Stomach smooth muscle (tissue), 2 donors: ENCODE data around the gene CAVIN3.
"Not testable (repeated sequence)": the region's sequence is repeated elsewhere in the genome, so short reads cannot be mapped to it uniquely, and the experiment has no call there.

ENCODE experiments used
- H3K27ac ChIP-seq: one replicate; pipeline ENCODE4 v1.7.0; 2013; ENCODE audit warnings: mild to moderate bottlenecking, low read length, inconsistent platforms
- H3K27me3 ChIP-seq, 2 donors: one replicate each; pipeline ENCODE4 v1.7.0; 2013; ENCODE audit warnings: low read length in 2 of 2; ENCODE audit not compliant: insufficient read depth in 2 of 2, control insufficient read depth in 1 of 2
- H3K36me3 ChIP-seq, 2 donors: one replicate each; pipeline ENCODE4 v1.7.0; 2013; ENCODE audit warnings: low read length in 2 of 2; ENCODE audit not compliant: control insufficient read depth in 2 of 2, insufficient read depth in 2 of 2
- H3K4me1 ChIP-seq: one replicate; pipeline ENCODE4 v1.7.0; 2013; ENCODE audit warnings: low read length; ENCODE audit not compliant: control insufficient read depth, insufficient read depth
- H3K4me3 ChIP-seq, 2 donors: one replicate each; pipeline ENCODE4 v1.7.0; 2013; ENCODE audit warnings: low read length in 2 of 2
- H3K9ac ChIP-seq, 2 donors: one replicate each; pipeline ENCODE4 v1.7.0; 2013; ENCODE audit warnings: low read length in 2 of 2, mild to moderate bottlenecking in 1 of 2
- H3K9me3 ChIP-seq, 2 donors: one replicate each; pipeline ENCODE4 v1.7.0; 2013; ENCODE audit warnings: low read length in 2 of 2; ENCODE audit not compliant: control insufficient read depth in 2 of 2
- donor health status: healthy.
- donor health status: Pancreatic carcinoma.

Gene CAVIN3

GRCh38 chr11:6305297-6305696 lies 15.0 kb downstream of the CAVIN3 start:
- H3K9ac ChIP-seq = no peak overlapping the region
- no peak overlapping the region for H3K27ac ChIP-seq
- no peak overlapping the region for H3K4me3 ChIP-seq
- no peaks in the 10 kb centered on the region for H3K9me3 ChIP-seq
- H3K36me3 ChIP-seq = no peaks in the 10 kb centered on the region
- no peaks in the 10 kb centered on the region for H3K4me1 ChIP-seq
- no peaks in the 10 kb centered on the region for H3K27me3 ChIP-seq

- no peak overlapping the region for H3K4me3 ChIP-seq
- no peaks in the 10 kb centered on the region for H3K4me1 ChIP-seq
- no peaks in the 10 kb centered on the region for H3K9me3 ChIP-seq
- H3K9ac ChIP-seq = no peak overlapping the region
- no peak overlapping the region for H3K27ac ChIP-seq
- no peaks in the 10 kb centered on the region for H3K36me3 ChIP-seq
- no peaks in the 10 kb centered on the region for H3K27me3 ChIP-seq
Measured at GRCh38 chr11:6303661-6304060, 16.6 kb downstream of the CAVIN3 start.

- no peaks in the 10 kb centered on the region for H3K36me3 ChIP-seq
- H3K4me1 ChIP-seq = no peaks in the 10 kb centered on the region
- H3K4me3 ChIP-seq = no peak overlapping the region
- H3K9ac ChIP-seq = no peak overlapping the region
- H3K27ac ChIP-seq = no peak overlapping the region
- no peaks in the 10 kb centered on the region for H3K27me3 ChIP-seq
- H3K9me3 ChIP-seq = no peaks in the 10 kb centered on the region
Measured at GRCh38 chr11:6301096-6301495, 19.2 kb downstream of the CAVIN3 start.

- Histone ChIP-seq H3K36me3 (no peaks in the 10 kb centered on the region), H3K9ac (no peak overlapping the region)
Measured at GRCh38 chr11:6300325-6300724, 20.0 kb downstream of the CAVIN3 start.

GRCh38 chr11:6298605-6299004 lies 21.7 kb downstream of the CAVIN3 start:
- no peaks in the 10 kb centered on the region for H3K36me3 ChIP-seq
- H3K9me3 ChIP-seq = no peaks in the 10 kb centered on the region
- H3K4me1 ChIP-seq = no peaks in the 10 kb centered on the region
- no peak overlapping the region for H3K4me3 ChIP-seq
- no peak overlapping the region for H3K27ac ChIP-seq
- H3K9ac ChIP-seq = no peak overlapping the region
- H3K27me3 ChIP-seq = no peaks in the 10 kb centered on the region

More at GRCh38 chr11:6300325-6300724, 20.0 kb downstream of the CAVIN3 start:
- Histone ChIP-seq H3K9me3 (no peaks in the 10 kb centered on the region), H3K27me3 (no peaks in the 10 kb centered on the region), H3K27ac (no peak overlapping the region), H3K4me3 (no peak overlapping the region), H3K4me1 (no peaks in the 10 kb centered on the region)

GRCh38 chr11:6297831-6298230 lies 22.5 kb downstream of the CAVIN3 start:
- Histone ChIP-seq H3K36me3 (no peaks in the 10 kb centered on the region), H3K27me3 (no peaks in the 10 kb centered on the region), H3K27ac (no peak overlapping the region), H3K9me3 (no peaks in the 10 kb centered on the region), H3K9ac (no peak overlapping the region), H3K4me3 (no peak overlapping the region), H3K4me1 (no peaks in the 10 kb centered on the region)

GRCh38 chr11:6285019-6285418 lies 35.3 kb downstream of the CAVIN3 start:
- Histone ChIP-seq H3K27ac (no peak overlapping the region), H3K36me3 (no peaks in the 10 kb centered on the region), H3K9me3 (no peaks in the 10 kb centered on the region), H3K4me3 (no peak overlapping the region), H3K4me1 (no peaks in the 10 kb centered on the region), H3K9ac (no peak overlapping the region), H3K27me3 (peaks cover 0 to 4% of the 10 kb centered on the region in 2 donors)

GRCh38 chr11:6284250-6284649 lies 36.1 kb downstream of the CAVIN3 start:
- Histone ChIP-seq H3K4me3 (no peak overlapping the region), H3K4me1 (no peaks in the 10 kb centered on the region)

GRCh38 chr11:6283453-6284023 lies 36.8 kb downstream of the CAVIN3 start:
- H3K4me3 ChIP-seq = no peak overlapping the region
- H3K36me3 ChIP-seq = no peaks in the 10 kb centered on the region
- no peak overlapping the region for H3K27ac ChIP-seq
- H3K27me3 ChIP-seq = peaks cover 0 to 10% of the 10 kb centered on the region in 2 donors
- no peaks in the 10 kb centered on the region for H3K4me1 ChIP-seq
- no peak overlapping the region for H3K9ac ChIP-seq
- no peaks in the 10 kb centered on the region for H3K9me3 ChIP-seq

More at GRCh38 chr11:6284250-6284649, 36.1 kb downstream of the CAVIN3 start:
- Histone ChIP-seq H3K36me3 (no peaks in the 10 kb centered on the region), H3K9ac (no peak overlapping the region), H3K9me3 (no peaks in the 10 kb centered on the region), H3K27ac (no peak overlapping the region), H3K27me3 (peaks cover 0 to 7% of the 10 kb centered on the region in 2 donors)

- H3K9me3 ChIP-seq, H3K36me3 ChIP-seq, H3K4me3 ChIP-seq, H3K27me3 ChIP-seq, H3K9ac ChIP-seq, H3K27ac ChIP-seq, H3K4me1 ChIP-seq: not testable (repeated sequence)
Measured at GRCh38 chr11:6280809-6281208, 39.5 kb downstream of the CAVIN3 start.

GRCh38 chr11:6273188-6273587 lies 47.1 kb downstream of the CAVIN3 start:
- H3K4me1 ChIP-seq = peaks cover 11% of the 10 kb centered on the region
- no peak overlapping the region for H3K9ac ChIP-seq
- H3K36me3 ChIP-seq = no peaks in the 10 kb centered on the region
- H3K9me3 ChIP-seq = peaks cover 0 to 4% of the 10 kb centered on the region in 2 donors
- no peak overlapping the region for H3K4me3 ChIP-seq
- H3K27me3 ChIP-seq = no peaks in the 10 kb centered on the region
- H3K27ac ChIP-seq = no peak overlapping the region
